Neuronal stem cell (in vitro differentiated cells): ENCODE data around the gene ZNF134.

Source experiments
- DNase-seq: peaks from one replicate; pipeline ENCODE4 v3.0.0-alpha.2; 2013; ENCODE audit warnings: low spot score
- H2AFZ ChIP-seq: one replicate; pipeline ENCODE4 v1.6.1; 2013; ENCODE audit warnings: mild to moderate bottlenecking, low read length, inconsistent platforms
- H2AK5ac ChIP-seq: 2 replicates; pipeline ENCODE4 v1.6.1; 2013; ENCODE audit warnings: low read depth, mild to moderate bottlenecking, inconsistent platforms, low read length, moderate library complexity, mixed read lengths
- H2BK120ac ChIP-seq: 2 replicates; pipeline ENCODE4 v1.6.1; 2013; ENCODE audit warnings: low read depth, mild to moderate bottlenecking, inconsistent platforms, low read length, moderate library complexity, mixed read lengths
- H2BK12ac ChIP-seq: one replicate; pipeline ENCODE4 v1.6.1; 2013; ENCODE audit warnings: low read length, inconsistent platforms
- H2BK15ac ChIP-seq: 2 replicates; pipeline ENCODE4 v1.6.1; 2013; ENCODE audit warnings: mild to moderate bottlenecking, low read length, inconsistent platforms, mixed read lengths
- H2BK5ac ChIP-seq: one replicate; pipeline ENCODE4 v1.6.1; 2013; ENCODE audit warnings: inconsistent platforms, mild to moderate bottlenecking, low read length, moderate library complexity
- H3K14ac ChIP-seq: one replicate; pipeline ENCODE4 v1.6.1; 2013; ENCODE audit warnings: low read length, inconsistent platforms
- H3K18ac ChIP-seq: 2 replicates; pipeline ENCODE4 v1.6.1; 2013; ENCODE audit warnings: low read length, inconsistent platforms
- H3K23ac ChIP-seq: 2 replicates; pipeline ENCODE4 v1.6.1; 2013; ENCODE audit warnings: low read depth, mild to moderate bottlenecking, mixed read lengths, low read length, inconsistent platforms; ENCODE audit not compliant: poor library complexity
- H3K27ac ChIP-seq: replicated peaks from 3 replicates; pipeline ENCODE4 v1.5.1; 2013; ENCODE audit warnings: low read length, inconsistent platforms
- H3K27me3 ChIP-seq, 3 experiments: 2 replicates each; pipeline ENCODE4 v1.6.1; 2013; ENCODE audit warnings: low read length in 3 of 3, mild to moderate bottlenecking in 2 of 3, inconsistent platforms in 1 of 3, low read depth in 1 of 3, mixed read lengths in 1 of 3, moderate library complexity in 1 of 3; ENCODE audit not compliant: control insufficient read depth in 3 of 3, insufficient read depth in 3 of 3
- H3K36me3 ChIP-seq, 2 donors: replicated peaks in 1 of 2; 2 replicates each; pipeline ENCODE4 v1.6.1; 2013; ENCODE audit warnings: low read length in 2 of 2; ENCODE audit not compliant: control insufficient read depth in 2 of 2, insufficient read depth in 2 of 2
- H3K4ac ChIP-seq: 2 replicates; pipeline ENCODE4 v1.6.1; 2013; ENCODE audit warnings: inconsistent platforms, mild to moderate bottlenecking, low read length, moderate library complexity
- H3K4me1 ChIP-seq, 2 donors: 1 replicate in 1 of 2; 2 replicates in 1 of 2; pipeline ENCODE4 v1.6.1; 2013; ENCODE audit warnings: low read length in 2 of 2, low read depth in 1 of 2; ENCODE audit not compliant: control insufficient read depth in 2 of 2, insufficient read depth in 1 of 2
- H3K4me2 ChIP-seq: one replicate; pipeline ENCODE4 v1.6.1; 2013; ENCODE audit warnings: mild to moderate bottlenecking, low read length, inconsistent platforms; ENCODE audit not compliant: insufficient read depth, poor library complexity, severe bottlenecking
- H3K4me3 ChIP-seq, 2 donors: 2 replicates each; pipeline ENCODE4 v1.5.1; 2013; ENCODE audit warnings: low read length in 2 of 2, mild to moderate bottlenecking in 2 of 2, inconsistent platforms in 1 of 2, moderate library complexity in 1 of 2
- H3K79me1 ChIP-seq: one replicate; pipeline ENCODE4 v1.6.1; 2013; ENCODE audit warnings: low read depth, mild to moderate bottlenecking, inconsistent platforms, low read length, moderate library complexity
- H3K9ac ChIP-seq: one replicate; pipeline ENCODE4 v1.6.1; 2013; ENCODE audit warnings: mild to moderate bottlenecking, low read depth, low read length, inconsistent platforms; ENCODE audit not compliant: poor library complexity
- H3K9me3 ChIP-seq, 2 donors: replicated peaks in 1 of 2; 2 replicates each; pipeline versions ENCODE3 to v1.6.1; 2013; ENCODE audit warnings: low read length in 2 of 2, mild to moderate bottlenecking in 2 of 2, inconsistent platforms in 1 of 2, low read depth in 1 of 2, mixed read lengths in 1 of 2, moderate library complexity in 1 of 2; ENCODE audit not compliant: control insufficient read depth in 2 of 2, insufficient read depth in 1 of 2
- H4K8ac ChIP-seq: one replicate; pipeline ENCODE4 v1.6.1; 2013; ENCODE audit warnings: low read depth, mild to moderate bottlenecking, inconsistent platforms, low read length, moderate library complexity
- H4K91ac ChIP-seq: one replicate; pipeline ENCODE4 v1.6.1; 2013; ENCODE audit warnings: low read length, low read depth, mild to moderate bottlenecking, inconsistent platforms; ENCODE audit not compliant: poor library complexity
- WGBS, 2 donors: extraction: QIAGEN DNeasy Blood & Tissue Kit; methylation state at CpG; one replicate each; pipeline ENCODE4 v1.1.7; 2013; ENCODE audit warnings: missing lambda C conversion rate in 2 of 2, mixed read lengths in 1 of 2; ENCODE audit not compliant: insufficient read length in 2 of 2, insufficient replicate concordance in 1 of 2; ENCODE audit errors: extremely low coverage in 2 of 2; 5-methylcytosine and 5-hydroxymethylcytosine counted together

ZNF134 gene

DNA sequence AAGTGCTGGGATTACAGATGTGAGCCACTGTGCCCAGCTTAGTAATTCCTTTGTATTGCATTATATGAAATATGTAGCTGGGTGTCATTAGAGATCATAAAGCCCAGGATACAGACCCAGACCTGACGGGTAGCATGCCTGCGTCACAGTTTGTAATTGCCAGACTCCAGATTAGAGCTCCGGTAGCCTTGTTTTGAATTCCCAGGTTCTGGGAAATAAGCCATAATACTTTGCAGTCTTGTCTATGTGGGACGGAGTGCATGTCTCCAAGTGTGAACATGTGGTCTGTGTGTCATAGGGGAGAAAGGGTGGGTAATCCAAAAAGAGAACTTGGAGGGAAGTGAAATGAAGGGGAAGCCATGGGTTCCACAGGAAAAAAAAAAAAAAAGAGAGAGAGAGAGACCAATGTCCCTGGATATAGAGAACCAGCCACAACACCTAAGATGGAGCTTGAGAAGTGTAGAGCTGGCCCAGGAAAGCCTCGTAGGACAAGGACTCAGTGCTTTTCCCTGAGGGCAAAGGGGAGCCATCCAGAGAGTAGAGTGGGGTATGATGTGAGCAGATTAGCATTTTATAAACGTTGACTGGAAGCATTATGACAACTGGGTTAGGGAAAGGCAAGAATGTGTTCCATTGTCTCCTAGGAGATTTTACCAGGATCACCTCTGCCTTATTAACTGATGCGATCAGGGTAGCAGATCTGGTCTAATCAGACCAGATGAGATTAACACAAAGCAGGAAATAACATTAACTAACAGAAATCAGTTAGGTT is 57.3 kb downstream of the ZNF134 start:
- H4K91ac ChIP-seq, result no peak overlapping the region
- no peak overlapping the region for H2AFZ ChIP-seq
- WGBS, 2 donors, result no CpG with 5 or more reads among the region's 7 CpGs
- no peak overlapping the region for H3K18ac ChIP-seq
- no peaks in the 10 kb centered on the region for H3K9me3 ChIP-seq
- H3K27me3 ChIP-seq, result no peaks in the 10 kb centered on the region
- no peak for DNase-seq
- no peak overlapping the region for H2BK15ac ChIP-seq
- H3K27ac ChIP-seq, result no peak overlapping the region
- no peaks in the 10 kb centered on the region for H3K4me1 ChIP-seq
- H3K23ac ChIP-seq, result no peak overlapping the region
- H2BK5ac ChIP-seq, result no peak overlapping the region
- H4K8ac ChIP-seq, result no peak overlapping the region
- no peak overlapping the region for H3K4me2 ChIP-seq
- H2BK12ac ChIP-seq, result no peak overlapping the region
- no peak overlapping the region for H3K9ac ChIP-seq
- H3K4ac ChIP-seq, result no peak overlapping the region
- no peak overlapping the region for H3K4me3 ChIP-seq
- no peaks in the 10 kb centered on the region for H3K36me3 ChIP-seq
- no peak overlapping the region for H2AK5ac ChIP-seq
- no peak overlapping the region for H3K14ac ChIP-seq
- H3K79me1 ChIP-seq, result no peaks in the 10 kb centered on the region
- no peak overlapping the region for H2BK120ac ChIP-seq

GRCh38 chr19:57672466-57672865 is 58.4 kb downstream of the ZNF134 start:
- Histone ChIP-seq H3K4me1 (no peaks in the 10 kb centered on the region), H2BK5ac (no peak overlapping the region), H3K18ac (no peak overlapping the region), H2AK5ac (no peak overlapping the region), H2BK12ac (no peak overlapping the region), H4K8ac (no peak overlapping the region), H3K79me1 (no peaks in the 10 kb centered on the region), H3K27ac (no peak overlapping the region), H3K4me2 (no peak overlapping the region), H2AFZ (no peak overlapping the region), H3K36me3 (no peaks in the 10 kb centered on the region), H3K23ac (no peak overlapping the region), H3K9ac (no peak overlapping the region), H3K27me3 (peaks cover 0 to 4% (median 0%) of the 10 kb centered on the region in 3 experiments), H3K4me3 (no peak overlapping the region), H3K4ac (no peak overlapping the region), H2BK15ac (no peak overlapping the region), H2BK120ac (no peak overlapping the region), H3K14ac (no peak overlapping the region), H4K91ac (no peak overlapping the region), H3K9me3 (no peaks in the 10 kb centered on the region)
- WGBS, 2 donors, result no CpG with 5 or more reads among the region's 4 CpGs
- DNase-seq, result no peak
